K562 (cell line): ENCODE data around the gene ITPK1.

Experiments used
- BRF2 ChIP-seq: IDR thresholded peaks from 3 replicates; pipeline ENCODE4 v1.6.1; 2011; ENCODE audit warnings: borderline replicate concordance, mild to moderate bottlenecking; ENCODE audit not compliant: insufficient read length, insufficient read depth
- CREB5 ChIP-seq: fragments of 250-450 bp; sonication (Bioruptor Pico); IDR thresholded peaks from 2 replicates; pipeline ENCODE4 v1.5.0; 2020; ENCODE audit warnings: mild to moderate bottlenecking
- HDAC6 ChIP-seq: IDR thresholded peaks from 2 replicates; pipeline ENCODE4 v1.6.1; 2012; ENCODE audit warnings: low read depth, mild to moderate bottlenecking, control low read depth, inconsistent platforms, low read length, moderate library complexity
- HDGF ChIP-seq: fragments of 450-650 bp; IDR thresholded peaks from 2 replicates; pipeline ENCODE4 v1.6.1; 2016
- KLF16 ChIP-seq: IDR thresholded peaks from 2 replicates; pipeline ENCODE4 v1.6.1; 2016; ENCODE audit warnings: antibody characterized with exemption
- POLR2A ChIP-seq: fragments of 450-650 bp; conservative IDR thresholded peaks from 2 replicates; pipeline ENCODE4 v1.6.1; 2016
- POLR2AphosphoS5 ChIP-seq: IDR thresholded peaks from 2 replicates; pipeline ENCODE4 v1.6.1; 2011; ENCODE audit warnings: mild to moderate bottlenecking, low read depth, low read length, moderate library complexity; ENCODE audit not compliant: control insufficient read depth, insufficient read depth
- RAD21 ChIP-seq, 2 experiments: fragments of 250-450 bp in 1 of 2; fragments of 450-650 bp in 1 of 2; sonication (Bioruptor Pico) in 1 of 2; formaldehyde crosslinking in 1 of 2; IDR thresholded peaks in 1 of 2; conservative IDR thresholded peaks in 1 of 2; 2 replicates each; pipeline versions ENCODE4 v1.4.0 to v1.8.0; 2020 to 2022; ENCODE audit warnings: mild to moderate bottlenecking in 2 of 2, moderate library complexity in 1 of 2
- RBBP5 ChIP-seq: fragments of 200-600 bp; sonication (generic); IDR thresholded peaks from 2 replicates; pipeline ENCODE4 v1.6.1; 2012; ENCODE audit warnings: borderline replicate concordance, mild to moderate bottlenecking, low read length, control low read depth, inconsistent platforms; ENCODE audit not compliant: insufficient read depth, poor library complexity, severe bottlenecking
- THAP7 ChIP-seq: fragments of 250-450 bp; sonication (Bioruptor Pico); IDR thresholded peaks from 2 replicates; pipeline ENCODE4 v1.5.0; 2021
- USF2 ChIP-seq: sonication (generic); formaldehyde crosslinking; IDR thresholded peaks from 2 replicates; pipeline ENCODE4 v1.5.0; 2020; ENCODE audit warnings: missing genetic modification reagents
- ZBTB43 ChIP-seq: sonication (generic); formaldehyde crosslinking; IDR thresholded peaks from 2 replicates; pipeline ENCODE4 v1.8.0; 2023; ENCODE audit warnings: mild to moderate bottlenecking, missing genetic modification reagents
- ZNF444 ChIP-seq: fragments of 250-450 bp; sonication (Bioruptor Pico); IDR thresholded peaks from 2 replicates; pipeline ENCODE4 v1.4.0; 2020; ENCODE audit warnings: mild to moderate bottlenecking, moderate library complexity

GRCh38 chr14:92903359-92903758, 212.4 kb downstream of the ITPK1 start:
- no peak for TF ChIP-seq HDGF
- TF ChIP-seq HDAC6, result no peak
- TF ChIP-seq RAD21 (CRISPR knock-in tag; conservative IDR thresholded peaks at IDR 0.05 in 1 of 2, IDR thresholded peaks at IDR 0.05 in 1 of 2), result no peak
- TF ChIP-seq POLR2A, result no peak
- no peak for TF ChIP-seq ZNF444 (CRISPR knock-in tag)
- TF ChIP-seq POLR2AphosphoS5, result no peak
- TF ChIP-seq USF2 (CRISPR knock-in tag), result no peak
- no peak for TF ChIP-seq THAP7
- no peak for TF ChIP-seq KLF16
- no peak for TF ChIP-seq BRF2
- TF ChIP-seq CREB5 (CRISPR knock-in tag), result no peak
- TF ChIP-seq ZBTB43 (CRISPR knock-in tag), result no peak
- TF ChIP-seq RBBP5, result no peak
